Astrocyte of the cerebellum (primary cell): Measurements from ENCODE around the gene TUBA3E.
"Not testable (repeated sequence)": the region's sequence is repeated elsewhere in the genome, so short reads cannot be mapped to it uniquely, and the experiment has no call there.

Experiments used
- DNase-seq: peaks from one replicate; pipeline ENCODE4 v3.0.0-alpha.2; 2011; ENCODE audit warnings: low read depth
- H3K4me3 ChIP-seq: 2 replicates; pipeline ENCODE4 v1.5.1; 2011; ENCODE audit warnings: mild to moderate bottlenecking, low read depth, low read length, moderate library complexity
- in situ Hi-C: cut with HindIII; loops from 2 replicates; pipeline ENCODE4 v1.10.0; 2017; ENCODE audit warnings: low sequenced_read_pairs
- TF ChIP-seq, protein P1 (sequence below): IDR thresholded peaks from 2 replicates; pipeline ENCODE4 v1.5.1; 2012; ENCODE audit warnings: low read length, low read depth, moderate library complexity, mild to moderate bottlenecking; ENCODE audit errors: missing control alignments

Gene TUBA3E

DNA sequence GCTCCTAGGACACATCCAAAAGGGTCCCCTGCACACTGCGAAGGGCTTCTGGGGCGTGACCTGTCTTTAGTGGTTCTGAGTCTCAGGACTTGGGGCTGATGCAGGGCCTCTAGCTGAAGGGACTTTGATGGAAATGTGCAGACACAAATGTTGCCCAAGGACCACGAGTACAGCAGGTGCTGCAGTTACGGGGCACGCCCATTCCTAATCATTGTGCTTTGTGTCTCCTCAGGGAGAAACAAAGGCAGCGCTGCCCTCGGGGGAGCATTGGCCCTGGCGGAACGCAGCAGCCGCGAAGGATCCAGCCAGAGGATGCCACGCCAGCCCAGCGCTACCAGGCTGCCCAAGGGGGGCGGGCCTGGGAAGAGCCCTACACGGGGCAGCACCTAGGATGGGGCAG lies 8.0 kb downstream of the TUBA3E start:
- no peak for DNase-seq
- TF ChIP-seq, protein P1, sequence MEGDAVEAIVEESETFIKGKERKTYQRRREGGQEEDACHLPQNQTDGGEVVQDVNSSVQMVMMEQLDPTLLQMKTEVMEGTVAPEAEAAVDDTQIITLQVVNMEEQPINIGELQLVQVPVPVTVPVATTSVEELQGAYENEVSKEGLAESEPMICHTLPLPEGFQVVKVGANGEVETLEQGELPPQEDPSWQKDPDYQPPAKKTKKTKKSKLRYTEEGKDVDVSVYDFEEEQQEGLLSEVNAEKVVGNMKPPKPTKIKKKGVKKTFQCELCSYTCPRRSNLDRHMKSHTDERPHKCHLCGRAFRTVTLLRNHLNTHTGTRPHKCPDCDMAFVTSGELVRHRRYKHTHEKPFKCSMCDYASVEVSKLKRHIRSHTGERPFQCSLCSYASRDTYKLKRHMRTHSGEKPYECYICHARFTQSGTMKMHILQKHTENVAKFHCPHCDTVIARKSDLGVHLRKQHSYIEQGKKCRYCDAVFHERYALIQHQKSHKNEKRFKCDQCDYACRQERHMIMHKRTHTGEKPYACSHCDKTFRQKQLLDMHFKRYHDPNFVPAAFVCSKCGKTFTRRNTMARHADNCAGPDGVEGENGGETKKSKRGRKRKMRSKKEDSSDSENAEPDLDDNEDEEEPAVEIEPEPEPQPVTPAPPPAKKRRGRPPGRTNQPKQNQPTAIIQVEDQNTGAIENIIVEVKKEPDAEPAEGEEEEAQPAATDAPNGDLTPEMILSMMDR, result no peak
- in situ Hi-C loops, result no loop called here
- no peak overlapping the region for H3K4me3 ChIP-seq

DNA sequence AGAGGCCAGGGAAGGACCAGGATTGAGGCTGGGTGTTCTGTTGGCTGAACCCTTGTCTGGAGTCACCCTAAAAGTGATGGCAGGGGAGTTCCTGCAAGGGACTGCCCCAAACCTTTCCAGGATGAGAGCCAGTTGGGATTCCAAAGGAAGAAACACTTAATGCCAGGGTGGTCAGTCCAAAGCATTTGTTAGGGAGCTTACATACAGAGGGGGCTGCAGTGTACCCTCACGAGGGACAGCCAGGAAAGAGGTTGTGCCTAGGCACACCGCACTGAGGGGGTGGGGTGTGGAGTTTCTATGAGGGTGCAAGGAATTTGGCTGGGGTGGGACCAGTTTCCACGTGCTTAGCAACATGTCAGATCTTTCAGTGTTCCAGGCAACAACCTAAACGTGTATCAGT lies 9.3 kb downstream of the TUBA3E start:
- in situ Hi-C loops, H3K4me3 ChIP-seq, DNase-seq: not testable (repeated sequence)

DNA sequence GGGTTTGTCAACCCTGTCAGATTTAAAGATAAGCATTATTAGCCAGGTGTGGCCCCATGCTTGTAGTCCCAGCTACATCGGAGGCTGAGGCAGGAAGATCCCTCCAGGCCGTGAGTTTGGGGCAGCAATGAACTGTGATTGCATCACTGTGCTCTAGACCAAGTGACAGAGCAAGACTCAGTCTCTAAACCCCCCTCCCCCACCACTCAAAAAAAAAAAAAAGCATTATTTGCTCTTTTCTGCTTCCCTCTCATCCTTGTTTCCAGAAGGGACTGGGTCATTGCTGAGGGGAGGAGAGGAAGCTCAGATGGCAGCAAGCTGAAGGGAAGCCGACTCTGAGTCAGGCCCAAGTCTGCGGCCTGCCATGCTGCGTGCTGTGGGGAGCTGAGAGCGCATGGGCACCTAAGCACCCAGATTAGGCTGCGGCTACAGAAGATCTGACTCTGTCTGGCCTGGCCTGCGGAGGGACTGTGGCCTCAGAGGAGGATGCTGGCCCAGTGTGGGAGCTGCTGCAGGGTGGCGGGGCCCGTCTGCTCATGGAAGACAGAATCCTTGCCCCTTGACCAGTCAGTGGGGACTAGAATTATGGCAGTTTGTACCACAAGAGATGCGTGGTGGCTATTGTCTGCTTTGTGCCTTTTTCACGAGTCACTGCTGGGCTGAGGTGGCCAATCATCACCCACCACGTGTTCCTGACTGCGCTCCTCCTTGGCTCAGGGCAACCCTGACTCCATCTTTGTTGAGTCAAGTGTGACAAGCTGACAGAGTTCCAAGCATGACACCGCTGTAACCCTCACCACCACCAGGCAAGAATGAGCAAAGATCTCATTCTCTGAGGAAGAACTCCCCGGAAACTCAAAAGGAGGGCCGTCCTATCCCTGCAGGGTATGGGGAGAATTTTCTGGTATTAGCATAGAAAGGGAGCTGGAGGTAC lies 10.1 kb downstream of the TUBA3E start:
- in situ Hi-C loops, DNase-seq, H3K4me3 ChIP-seq: not testable (repeated sequence)

DNA sequence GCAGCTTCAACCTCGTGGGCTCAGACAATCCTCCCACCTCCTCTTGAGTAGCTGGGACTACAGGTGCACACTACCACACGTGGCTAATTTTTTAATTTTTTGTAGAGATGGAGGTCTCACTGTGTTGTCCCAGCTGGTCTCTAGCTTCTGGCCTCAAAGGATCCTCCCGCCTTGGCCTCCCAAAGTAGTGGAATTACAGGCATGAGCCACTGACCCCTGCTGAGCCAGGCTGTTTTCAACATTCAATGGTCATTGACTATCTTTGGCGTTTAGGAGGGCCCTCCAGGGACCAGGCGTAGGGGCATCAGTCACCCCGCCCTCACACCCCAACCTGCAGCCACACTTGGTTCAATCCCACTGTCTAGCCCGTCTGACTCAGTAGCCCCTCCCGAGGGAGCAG lies 11.0 kb downstream of the TUBA3E start:
- no peak overlapping the region for H3K4me3 ChIP-seq
- in situ Hi-C loops, result no loop called here
- TF ChIP-seq, protein P1, result no peak
- DNase-seq, result no peak

DNA sequence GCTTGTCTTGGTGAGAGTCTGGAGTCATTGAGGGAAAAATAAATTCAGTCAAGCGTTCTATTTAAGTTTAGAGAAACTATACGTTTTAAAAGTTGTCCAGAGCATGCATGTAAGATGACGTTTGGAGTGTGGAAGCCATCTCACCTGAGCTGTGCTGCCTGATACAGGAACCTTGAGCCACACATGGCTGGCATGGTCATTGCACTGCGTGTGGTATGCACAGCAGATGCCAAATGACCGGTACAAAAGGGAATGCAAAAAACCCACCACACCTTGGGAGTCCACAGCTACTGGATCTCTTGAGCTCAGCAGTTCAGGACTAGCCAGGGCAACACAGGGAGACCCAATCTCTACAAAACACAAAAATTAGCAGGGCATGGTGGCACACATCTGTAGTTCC lies 11.8 kb downstream of the TUBA3E start:
- TF ChIP-seq, protein P1, result no peak
- no peak for DNase-seq

DNA sequence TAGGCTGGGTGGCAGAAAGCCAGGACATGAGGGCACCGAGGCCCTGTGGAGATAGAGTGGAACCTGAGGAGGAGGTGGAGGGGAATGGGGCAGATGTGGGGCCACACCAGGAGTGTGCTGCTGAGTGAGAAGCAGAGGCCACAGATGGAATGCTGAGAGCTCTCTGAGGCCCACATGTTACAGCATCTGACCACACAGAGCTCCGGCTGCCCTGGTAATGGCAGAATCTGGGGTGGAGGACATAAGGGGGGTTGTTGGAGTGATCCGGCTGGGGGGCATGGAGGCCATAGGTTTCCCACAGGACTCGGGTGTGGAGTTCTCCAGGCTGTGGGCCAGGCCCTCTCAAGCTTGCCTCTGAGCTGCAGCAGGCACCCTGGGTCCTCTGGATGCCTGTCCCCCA lies 12.3 kb downstream of the TUBA3E start:
- TF ChIP-seq, protein P1, result no peak
- no peak overlapping the region for H3K4me3 ChIP-seq
- DNase-seq, result no peak
- in situ Hi-C loops, result no loop called here

More for the DNA sequence above, 11.8 kb downstream of the TUBA3E start:
- no peak overlapping the region for H3K4me3 ChIP-seq
- in situ Hi-C loops, result no loop called here

DNA sequence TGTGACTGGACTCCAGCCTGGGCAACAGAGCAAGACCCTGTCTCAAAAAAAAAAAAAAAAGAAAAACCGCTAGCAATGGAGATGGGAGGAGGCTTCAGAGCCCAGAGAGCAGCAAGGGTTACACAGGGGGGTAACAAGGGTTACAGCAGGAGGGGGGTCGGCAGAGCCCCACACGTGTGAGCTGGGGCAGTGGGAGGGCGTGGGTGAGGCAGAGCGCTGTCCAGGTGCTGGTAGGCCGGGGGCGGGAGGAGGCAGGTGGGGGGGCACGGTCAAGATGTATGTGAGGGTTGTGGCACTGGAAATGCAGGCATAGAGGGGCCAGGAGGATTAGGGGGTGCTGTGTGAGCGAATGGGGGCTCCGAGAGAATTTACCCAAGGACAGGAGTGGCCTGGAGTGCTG lies 12.8 kb downstream of the TUBA3E start:
- in situ Hi-C loops, result no loop called here
- TF ChIP-seq, protein P1, result no peak
- no peak overlapping the region for H3K4me3 ChIP-seq
- DNase-seq, result no peak
